ENCODE data around the gene YKT6.

YKT6 gene

DNA sequence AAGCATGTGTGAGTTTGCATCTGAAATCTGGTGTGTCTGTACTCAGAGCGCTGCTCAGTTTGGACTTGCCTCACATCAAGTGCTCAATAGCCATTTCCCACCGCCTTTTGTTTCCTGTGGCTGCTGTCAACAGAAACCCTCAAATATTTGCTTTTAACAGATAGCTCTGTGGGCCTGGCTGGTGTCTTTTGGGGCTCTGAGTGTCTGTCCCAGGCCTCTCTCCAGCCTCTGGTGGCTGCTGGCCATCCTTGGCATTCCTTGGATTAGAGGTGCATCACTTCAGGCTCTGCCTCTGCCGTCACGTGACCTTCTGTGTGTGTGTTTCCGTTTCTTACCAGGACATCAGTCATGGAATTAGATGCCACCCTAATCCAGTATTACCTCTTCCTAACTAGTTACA, 9.3 kb downstream of the YKT6 start:
- no peaks in the 10 kb centered on the region for H3K9me3 ChIP-seq (ENCODE audit: control insufficient read depth, insufficient read depth, low read length)
- H3K4me1 ChIP-seq (ENCODE audit: control insufficient read depth, low read length): peaks cover 15% of the 10 kb centered on the region
- no peaks in the 10 kb centered on the region for H3K27me3 ChIP-seq (ENCODE audit: control insufficient read depth, low read length)
- H3K4me2 ChIP-seq (ENCODE audit: low read length): no peak overlapping the region
- no peaks in the 10 kb centered on the region; the same call in 1 of the 2 replicates for H4K20me1 ChIP-seq (ENCODE audit: control insufficient read depth, insufficient read depth, low read depth, low read length)
- TF ChIP-seq, protein P1, sequence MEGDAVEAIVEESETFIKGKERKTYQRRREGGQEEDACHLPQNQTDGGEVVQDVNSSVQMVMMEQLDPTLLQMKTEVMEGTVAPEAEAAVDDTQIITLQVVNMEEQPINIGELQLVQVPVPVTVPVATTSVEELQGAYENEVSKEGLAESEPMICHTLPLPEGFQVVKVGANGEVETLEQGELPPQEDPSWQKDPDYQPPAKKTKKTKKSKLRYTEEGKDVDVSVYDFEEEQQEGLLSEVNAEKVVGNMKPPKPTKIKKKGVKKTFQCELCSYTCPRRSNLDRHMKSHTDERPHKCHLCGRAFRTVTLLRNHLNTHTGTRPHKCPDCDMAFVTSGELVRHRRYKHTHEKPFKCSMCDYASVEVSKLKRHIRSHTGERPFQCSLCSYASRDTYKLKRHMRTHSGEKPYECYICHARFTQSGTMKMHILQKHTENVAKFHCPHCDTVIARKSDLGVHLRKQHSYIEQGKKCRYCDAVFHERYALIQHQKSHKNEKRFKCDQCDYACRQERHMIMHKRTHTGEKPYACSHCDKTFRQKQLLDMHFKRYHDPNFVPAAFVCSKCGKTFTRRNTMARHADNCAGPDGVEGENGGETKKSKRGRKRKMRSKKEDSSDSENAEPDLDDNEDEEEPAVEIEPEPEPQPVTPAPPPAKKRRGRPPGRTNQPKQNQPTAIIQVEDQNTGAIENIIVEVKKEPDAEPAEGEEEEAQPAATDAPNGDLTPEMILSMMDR (IDR thresholded peaks at IDR 0.05; ENCODE audit: low read depth, low read length, poor library complexity, severe bottlenecking): no peak
- TF ChIP-seq EZH2phosphoT487 (IDR thresholded peaks at IDR 0.05; ENCODE audit: borderline replicate concordance, low read length): no peak
- no peaks in the 10 kb centered on the region for H3K9me2 ChIP-seq (replicated peaks; ENCODE audit: control insufficient read depth, low read length)
- H3K4me3 ChIP-seq (ENCODE audit: low read length): no peak overlapping the region
- no peaks in the 10 kb centered on the region for H3K79me2 ChIP-seq (ENCODE audit: control insufficient read depth, low read length)
- no peaks in the 10 kb centered on the region; the same call in none of the 2 replicates for H3F3A ChIP-seq (ENCODE audit: control insufficient read depth, insufficient read depth)
- H3K27ac ChIP-seq (ENCODE audit: low read depth, low read length): no peak overlapping the region
- H3K36me3 ChIP-seq (ENCODE audit: control insufficient read depth, low read length): peaks cover 80% of the 10 kb centered on the region

DNA sequence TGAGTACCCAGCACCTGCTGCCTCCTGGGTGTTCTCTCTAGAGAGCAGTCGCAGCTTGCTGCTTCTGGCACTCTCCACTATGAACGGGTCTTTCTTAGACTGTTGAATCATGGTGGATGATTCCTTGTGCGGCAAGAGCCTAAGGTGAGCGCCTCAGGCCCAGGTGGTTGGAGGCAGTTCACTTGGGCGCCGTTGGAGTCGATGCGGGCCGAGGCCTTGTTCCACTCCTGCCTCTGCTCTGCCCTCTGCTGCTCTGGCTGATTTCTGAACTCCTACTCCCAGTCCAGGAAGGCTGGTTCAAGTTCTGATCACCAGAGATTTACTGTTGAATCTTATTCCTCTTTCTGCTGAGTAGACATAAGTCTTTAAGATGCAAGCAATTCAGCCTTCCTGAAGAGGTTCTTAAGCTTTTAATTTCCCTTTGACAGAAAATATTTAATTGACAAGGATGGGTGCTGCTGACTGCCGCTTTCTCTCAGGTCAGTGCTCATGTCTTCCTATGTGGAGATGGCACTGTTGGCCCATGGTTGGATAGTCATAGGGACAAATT, 10.4 kb downstream of the YKT6 start:
- H4K20me1 ChIP-seq (ENCODE audit: control insufficient read depth, insufficient read depth, low read depth, low read length): no peaks in the 10 kb centered on the region; the same call in 1 of the 2 replicates

DNA sequence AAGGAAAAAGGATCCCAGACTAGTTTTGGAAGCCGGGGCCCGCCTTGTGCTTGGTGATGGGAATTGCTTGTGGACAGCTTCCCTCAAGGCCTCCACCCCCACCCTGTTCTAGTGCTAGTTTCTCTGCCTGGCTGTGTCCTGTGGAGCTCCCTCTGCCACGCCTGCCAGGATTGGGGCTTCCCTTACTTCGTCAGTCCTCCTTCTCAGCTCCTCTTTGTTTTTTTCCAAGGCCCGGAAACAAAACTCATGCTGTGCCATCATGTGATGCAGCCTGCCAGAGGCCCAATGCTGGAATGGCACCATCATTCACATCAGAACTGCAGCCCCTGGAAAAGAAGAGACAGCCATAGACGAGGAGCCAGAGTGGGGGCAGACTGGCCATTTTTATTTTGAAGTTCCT, 11.2 kb downstream of the YKT6 start:
- Histone ChIP-seq H3K27ac (ENCODE audit: low read depth, low read length) (no peak overlapping the region), H3K9me3 (ENCODE audit: control insufficient read depth, insufficient read depth, low read length) (no peaks in the 10 kb centered on the region), H3K36me3 (ENCODE audit: control insufficient read depth, low read length) (peaks cover 62% of the 10 kb centered on the region), H3K79me2 (ENCODE audit: control insufficient read depth, low read length) (no peaks in the 10 kb centered on the region), H3K4me2 (ENCODE audit: low read length) (no peak overlapping the region), H3K4me1 (ENCODE audit: control insufficient read depth, low read length) (peaks cover 15% of the 10 kb centered on the region), H3K27me3 (ENCODE audit: control insufficient read depth, low read length) (no peaks in the 10 kb centered on the region), H4K20me1 (ENCODE audit: control insufficient read depth, insufficient read depth, low read depth, low read length) (no peaks in the 10 kb centered on the region; the same call in 1 of the 2 replicates), H3K4me3 (ENCODE audit: low read length) (no peak overlapping the region), H3F3A (ENCODE audit: control insufficient read depth, insufficient read depth) (no peaks in the 10 kb centered on the region; the same call in none of the 2 replicates), H3K9me2 (replicated peaks; ENCODE audit: control insufficient read depth, low read length) (no peaks in the 10 kb centered on the region)
- TF ChIP-seq EZH2phosphoT487 (IDR thresholded peaks at IDR 0.05; ENCODE audit: borderline replicate concordance, low read length): no peak
- TF ChIP-seq, protein P1 (IDR thresholded peaks at IDR 0.05; ENCODE audit: low read depth, low read length, poor library complexity, severe bottlenecking): no peak

More for the DNA sequence above, 10.4 kb downstream of the YKT6 start:
- Histone ChIP-seq H3K9me3 (ENCODE audit: control insufficient read depth, insufficient read depth, low read length) (no peaks in the 10 kb centered on the region), H3K4me2 (ENCODE audit: low read length) (no peak overlapping the region), H3F3A (ENCODE audit: control insufficient read depth, insufficient read depth) (no peaks in the 10 kb centered on the region; the same call in none of the 2 replicates), H3K79me2 (ENCODE audit: control insufficient read depth, low read length) (no peaks in the 10 kb centered on the region), H3K4me3 (ENCODE audit: low read length) (no peak overlapping the region), H3K9me2 (replicated peaks; ENCODE audit: control insufficient read depth, low read length) (no peaks in the 10 kb centered on the region), H3K27me3 (ENCODE audit: control insufficient read depth, low read length) (no peaks in the 10 kb centered on the region), H3K4me1 (ENCODE audit: control insufficient read depth, low read length) (peaks cover 15% of the 10 kb centered on the region), H3K36me3 (ENCODE audit: control insufficient read depth, low read length) (peaks cover 69% of the 10 kb centered on the region), H3K27ac (ENCODE audit: low read depth, low read length) (no peak overlapping the region)
- TF ChIP-seq, protein P1 (IDR thresholded peaks at IDR 0.05; ENCODE audit: low read depth, low read length, poor library complexity, severe bottlenecking): no peak
- no peak for TF ChIP-seq EZH2phosphoT487 (IDR thresholded peaks at IDR 0.05; ENCODE audit: borderline replicate concordance, low read length)

Data from DOHH2 (cell line).